K562 (cell line): ENCODE data around the gene MFSD11. TPM values are rescaled to one million over a fixed set of nuclear protein-coding genes. Genes with fewer than 3 reads are reported as not detected.
A peak's percentile ranks its signal among the peaks of the same experiment; 100 is the strongest.

Experiments
- BHLHE40 ChIP-seq: IDR thresholded peaks from 2 replicates; pipeline ENCODE4 v1.6.1; 2011; ENCODE audit warnings: low read length, improper control_type of control experiment
- CBFA2T2 ChIP-seq: fragments of 450-650 bp; conservative IDR thresholded peaks from 2 replicates; pipeline ENCODE4 v1.6.1; 2017; ENCODE audit warnings: mild to moderate bottlenecking
- CBX3 ChIP-seq, 2 experiments: IDR thresholded peaks; 1 replicate in 1 of 2; 2 replicates in 1 of 2; pipeline ENCODE4 v1.6.1; 2012; ENCODE audit warnings: inconsistent platforms in 2 of 2, low read length in 2 of 2, borderline replicate concordance in 1 of 2, control low read depth in 1 of 2
- CBX5 ChIP-seq: IDR thresholded peaks from 2 replicates; pipeline ENCODE4 v1.6.1; 2014; ENCODE audit warnings: low read depth, borderline replicate concordance
- CEBPG ChIP-seq, 3 experiments: fragments of 200-800 bp in 1 of 3; sonication (Bioruptor generic) in 1 of 3; sonication (generic) in 1 of 3; formaldehyde crosslinking in 1 of 3; IDR thresholded peaks in 2 of 3; conservative IDR thresholded peaks in 1 of 3; 2 replicates each; pipeline versions ENCODE4 v1.6.1 to v1.8.0; 2016 to 2022; ENCODE audit warnings: missing compliant biosample characterization in 2 of 3, missing genetic modification characterization in 2 of 3, mild to moderate bottlenecking in 1 of 3, missing genetic modification reagents in 1 of 3
- CXXC5 ChIP-seq: fragments of 250-450 bp; sonication (Bioruptor Pico); IDR thresholded peaks from 2 replicates; pipeline ENCODE4 v1.8.0; 2022; ENCODE audit warnings: inconsistent platforms, mild to moderate bottlenecking, moderate library complexity
- DACH1 ChIP-seq: fragments of 450-650 bp; IDR thresholded peaks from 2 replicates; pipeline ENCODE4 v1.6.1; 2018; ENCODE audit not compliant: partially characterized antibody
- E2F3 ChIP-seq: fragments of 250-450 bp; sonication (Bioruptor Pico); IDR thresholded peaks from 2 replicates; pipeline ENCODE4 v1.4.0; 2020; ENCODE audit warnings: mild to moderate bottlenecking
- GATAD2A ChIP-seq: fragments of 450-650 bp; IDR thresholded peaks from 2 replicates; pipeline ENCODE4 v1.6.1; 2017
- GATAD2B ChIP-seq: fragments of 450-650 bp; IDR thresholded peaks from 2 replicates; pipeline ENCODE4 v1.6.1; 2017; ENCODE audit warnings: mild to moderate bottlenecking, borderline replicate concordance
- ILK ChIP-seq: fragments of 450-650 bp; IDR thresholded peaks from 2 replicates; pipeline ENCODE4 v1.6.1; 2016; ENCODE audit warnings: missing genetic modification characterization, low read depth, mild to moderate bottlenecking, missing compliant biosample characterization, moderate library complexity, borderline replicate concordance
- L3MBTL2 ChIP-seq: fragments of 450-650 bp; IDR thresholded peaks from 2 replicates; pipeline ENCODE4 v1.6.1; 2016; ENCODE audit warnings: mild to moderate bottlenecking, moderate library complexity
- NCOR1 ChIP-seq: fragments of 450-650 bp; IDR thresholded peaks from 2 replicates; pipeline ENCODE4 v1.6.1; 2016; ENCODE audit warnings: mild to moderate bottlenecking, moderate library complexity
- NFIX ChIP-seq: fragments of 250-450 bp; sonication (Bioruptor Pico); IDR thresholded peaks from 2 replicates; pipeline ENCODE4 v1.4.0; 2020; ENCODE audit warnings: low read depth, mild to moderate bottlenecking, moderate library complexity
- POLR2B ChIP-seq: fragments of 450-650 bp; IDR thresholded peaks from 2 replicates; pipeline ENCODE4 v1.6.1; 2018; ENCODE audit warnings: low read depth; ENCODE audit not compliant: partially characterized antibody
- POLR3A ChIP-seq: IDR thresholded peaks from 2 replicates; pipeline ENCODE4 v1.6.1; 2011; ENCODE audit warnings: borderline replicate concordance, mild to moderate bottlenecking, moderate library complexity; ENCODE audit not compliant: insufficient read length, insufficient read depth; ENCODE audit errors: extremely low read depth
- SMARCE1 ChIP-seq: fragments of 450-650 bp; IDR thresholded peaks from 2 replicates; pipeline ENCODE4 v1.7.1; 2016; ENCODE audit warnings: mild to moderate bottlenecking
- STAT5B ChIP-seq: fragments of 250-450 bp; sonication (Bioruptor Pico); IDR thresholded peaks from 2 replicates; pipeline ENCODE4 v1.8.0; 2021; ENCODE audit warnings: mild to moderate bottlenecking, inconsistent platforms
- TAF9B ChIP-seq: fragments of 450-650 bp; IDR thresholded peaks from 2 replicates; pipeline ENCODE4 v1.6.1; 2018; ENCODE audit warnings: mild to moderate bottlenecking; ENCODE audit not compliant: partially characterized antibody
- U2AF1 ChIP-seq: fragments of 200-400 bp; formaldehyde crosslinking; optimal IDR thresholded peaks from 2 replicates; pipeline ENCODE3; 2017; ENCODE audit warnings: mild to moderate bottlenecking, low read depth, low read length, moderate library complexity
- ZC3H11A ChIP-seq: IDR thresholded peaks from 2 replicates; pipeline ENCODE4 v1.6.1; 2012; ENCODE audit warnings: low read depth, low read length, improper control_type of control experiment
- ZEB2 ChIP-seq: fragments of 450-650 bp; IDR thresholded peaks from 2 replicates; pipeline ENCODE4 v1.6.1; 2016
- ZNF140 ChIP-seq: fragments of 250-450 bp; sonication (Bioruptor Pico); IDR thresholded peaks from 2 replicates; pipeline ENCODE4 v1.8.0; 2021; ENCODE audit warnings: moderate library complexity, mild to moderate bottlenecking, inconsistent platforms
- polyA plus RNA-seq, 8 experiments: library from polyadenylated mRNA; depleted of rRNA in 4 of 8; stranded (reverse) in 5 of 8; unstranded in 3 of 8; fragments of >200 nt; fragmentation: Nextera tagmentation in 2 of 8; fragmentation: Illumina TruSeq in 1 of 8; extraction: Ambion mirVana in 2 of 8; extraction: Trizol in 1 of 8; gene quantifications; 2 replicates each; pipeline versions ENCODE4 v1.2.1 to v1.2.3, GENCODE V29; 2011 to 2014; ENCODE audit warnings: inconsistent platforms in 1 of 8, missing spikeins in 1 of 8
- total RNA-seq, 7 experiments: library from RNA; depleted of rRNA in 6 of 7; stranded (reverse); fragments of >200 nt in 6 of 7; fragmentation: Illumina TruSeq in 2 of 7; extraction: Trizol in 2 of 7; gene quantifications; 2 replicates each; pipeline versions ENCODE4 v1.2.1 to v1.2.3, GENCODE V29; 2011 to 2021; ENCODE audit warnings: low replicate concordance in 1 of 7
- TF ChIP-seq, protein P1 (sequence below): IDR thresholded peaks from 3 replicates; pipeline ENCODE4 v1.6.1; 2011; ENCODE audit warnings: borderline replicate concordance, mild to moderate bottlenecking; ENCODE audit not compliant: insufficient read length, insufficient read depth
- TF ChIP-seq, protein P2 (sequence below): fragments of 250-450 bp; sonication (Bioruptor Pico); IDR thresholded peaks from 2 replicates; pipeline ENCODE4 v1.5.0; 2020; ENCODE audit warnings: mild to moderate bottlenecking
- TF ChIP-seq, protein P3 (sequence below): sonication (generic); formaldehyde crosslinking; IDR thresholded peaks from 2 replicates; pipeline ENCODE4 v1.8.0; 2022; ENCODE audit warnings: mild to moderate bottlenecking, missing genetic modification reagents
- TF ChIP-seq, protein P4 (sequence below): sonication (generic); formaldehyde crosslinking; IDR thresholded peaks from 2 replicates; pipeline ENCODE4 v1.8.1; 2022; ENCODE audit warnings: missing genetic modification reagents

MFSD11 gene
- total and polyA plus RNA-seq, 9 of the 15 experiments (the other 6 are each of a cell fraction or from before 2014, with no cell fraction given): 14.4 to 24.5 (median 19.9) TPM

DNA sequence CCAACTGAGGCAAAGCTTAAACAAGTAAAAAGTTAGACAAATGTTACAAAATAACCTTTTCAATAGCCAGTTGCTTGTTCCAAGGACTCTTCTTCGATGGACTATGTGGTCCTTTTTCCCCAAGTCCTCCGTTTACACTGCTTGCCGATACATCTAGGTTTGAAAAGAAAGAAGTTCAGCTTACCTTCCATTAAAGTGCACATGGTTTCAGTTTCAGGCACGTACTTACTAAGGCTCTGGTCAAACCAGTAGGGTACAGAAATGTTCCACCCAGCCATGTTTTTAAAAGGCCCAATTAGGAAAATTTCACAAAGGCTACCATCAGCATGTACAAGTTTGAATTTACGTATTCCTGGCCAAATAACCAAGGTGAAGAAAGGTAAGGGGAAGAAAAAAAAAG, 2.9 kb upstream of the MFSD11 start (continued):
- TF ChIP-seq ZC3H11A: no peak
- no peak for TF ChIP-seq TAF9B
- no peak for TF ChIP-seq L3MBTL2
- TF ChIP-seq POLR3A: no peak
- TF ChIP-seq, protein P1, sequence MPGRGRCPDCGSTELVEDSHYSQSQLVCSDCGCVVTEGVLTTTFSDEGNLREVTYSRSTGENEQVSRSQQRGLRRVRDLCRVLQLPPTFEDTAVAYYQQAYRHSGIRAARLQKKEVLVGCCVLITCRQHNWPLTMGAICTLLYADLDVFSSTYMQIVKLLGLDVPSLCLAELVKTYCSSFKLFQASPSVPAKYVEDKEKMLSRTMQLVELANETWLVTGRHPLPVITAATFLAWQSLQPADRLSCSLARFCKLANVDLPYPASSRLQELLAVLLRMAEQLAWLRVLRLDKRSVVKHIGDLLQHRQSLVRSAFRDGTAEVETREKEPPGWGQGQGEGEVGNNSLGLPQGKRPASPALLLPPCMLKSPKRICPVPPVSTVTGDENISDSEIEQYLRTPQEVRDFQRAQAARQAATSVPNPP: no peak
- no peak for TF ChIP-seq GATAD2B
- TF ChIP-seq GATAD2A: no peak
- TF ChIP-seq, protein P2, sequence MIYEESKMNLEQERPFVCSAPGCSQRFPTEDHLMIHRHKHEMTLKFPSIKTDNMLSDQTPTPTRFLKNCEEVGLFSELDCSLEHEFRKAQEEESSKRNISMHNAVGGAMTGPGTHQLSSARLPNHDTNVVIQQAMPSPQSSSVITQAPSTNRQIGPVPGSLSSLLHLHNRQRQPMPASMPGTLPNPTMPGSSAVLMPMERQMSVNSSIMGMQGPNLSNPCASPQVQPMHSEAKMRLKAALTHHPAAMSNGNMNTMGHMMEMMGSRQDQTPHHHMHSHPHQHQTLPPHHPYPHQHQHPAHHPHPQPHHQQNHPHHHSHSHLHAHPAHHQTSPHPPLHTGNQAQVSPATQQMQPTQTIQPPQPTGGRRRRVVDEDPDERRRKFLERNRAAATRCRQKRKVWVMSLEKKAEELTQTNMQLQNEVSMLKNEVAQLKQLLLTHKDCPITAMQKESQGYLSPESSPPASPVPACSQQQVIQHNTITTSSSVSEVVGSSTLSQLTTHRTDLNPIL (CRISPR knock-in tag): no peak
- no peak for TF ChIP-seq BHLHE40
- no peak for TF ChIP-seq ZEB2
- no peak for TF ChIP-seq ILK
- TF ChIP-seq, protein P3, sequence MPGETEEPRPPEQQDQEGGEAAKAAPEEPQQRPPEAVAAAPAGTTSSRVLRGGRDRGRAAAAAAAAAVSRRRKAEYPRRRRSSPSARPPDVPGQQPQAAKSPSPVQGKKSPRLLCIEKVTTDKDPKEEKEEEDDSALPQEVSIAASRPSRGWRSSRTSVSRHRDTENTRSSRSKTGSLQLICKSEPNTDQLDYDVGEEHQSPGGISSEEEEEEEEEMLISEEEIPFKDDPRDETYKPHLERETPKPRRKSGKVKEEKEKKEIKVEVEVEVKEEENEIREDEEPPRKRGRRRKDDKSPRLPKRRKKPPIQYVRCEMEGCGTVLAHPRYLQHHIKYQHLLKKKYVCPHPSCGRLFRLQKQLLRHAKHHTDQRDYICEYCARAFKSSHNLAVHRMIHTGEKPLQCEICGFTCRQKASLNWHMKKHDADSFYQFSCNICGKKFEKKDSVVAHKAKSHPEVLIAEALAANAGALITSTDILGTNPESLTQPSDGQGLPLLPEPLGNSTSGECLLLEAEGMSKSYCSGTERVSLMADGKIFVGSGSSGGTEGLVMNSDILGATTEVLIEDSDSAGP (CRISPR knock-in tag): no peak
- TF ChIP-seq U2AF1: peak; percentile 62
- peak; percentile 30 for TF ChIP-seq POLR2B
- TF ChIP-seq, protein P4, sequence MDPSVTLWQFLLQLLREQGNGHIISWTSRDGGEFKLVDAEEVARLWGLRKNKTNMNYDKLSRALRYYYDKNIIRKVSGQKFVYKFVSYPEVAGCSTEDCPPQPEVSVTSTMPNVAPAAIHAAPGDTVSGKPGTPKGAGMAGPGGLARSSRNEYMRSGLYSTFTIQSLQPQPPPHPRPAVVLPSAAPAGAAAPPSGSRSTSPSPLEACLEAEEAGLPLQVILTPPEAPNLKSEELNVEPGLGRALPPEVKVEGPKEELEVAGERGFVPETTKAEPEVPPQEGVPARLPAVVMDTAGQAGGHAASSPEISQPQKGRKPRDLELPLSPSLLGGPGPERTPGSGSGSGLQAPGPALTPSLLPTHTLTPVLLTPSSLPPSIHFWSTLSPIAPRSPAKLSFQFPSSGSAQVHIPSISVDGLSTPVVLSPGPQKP (CRISPR knock-in tag): no peak
- no peak for TF ChIP-seq E2F3 (CRISPR knock-in tag)
- no peak for TF ChIP-seq CBX5
- TF ChIP-seq NFIX: no peak
- no peak for TF ChIP-seq ZNF140
- TF ChIP-seq CBFA2T2: no peak
- TF ChIP-seq DACH1: no peak
- TF ChIP-seq STAT5B (CRISPR knock-in tag): no peak
- TF ChIP-seq SMARCE1: peak; percentile 18; the same call in 1 of the 2 replicates
- TF ChIP-seq CXXC5 (CRISPR knock-in tag): no peak
- no peak for TF ChIP-seq NCOR1
- no peak for TF ChIP-seq CEBPG (CRISPR knock-in tag; IDR thresholded peaks at IDR 0.05)
- no peak for TF ChIP-seq CEBPG (tag; conservative IDR thresholded peaks at IDR 0.05 in 1 of 2, IDR thresholded peaks at IDR 0.05 in 1 of 2)
- TF ChIP-seq CBX3 (IDR thresholded peaks at IDR 0.05; ENCODE audit: borderline replicate concordance in 1 of 2, low read length in 2 of 2): no peak
